Measurements from ENCODE around the gene MAPK4.
"Not testable (repeated sequence)": the region's sequence is repeated elsewhere in the genome, so short reads cannot be mapped to it uniquely, and the experiment has no call there.

MAPK4 gene

GRCh38 chr18:50578651-50579050 is 18.8 kb downstream of the MAPK4 start:
- DNase-seq = no peak

- DNase-seq = no peak
Observed at GRCh38 chr18:50579061-50579774, 19.3 kb downstream of the MAPK4 start.

- DNase-seq = no peak
Observed at GRCh38 chr18:50581517-50581916, 21.6 kb downstream of the MAPK4 start.

GRCh38 chr18:50582500-50582899 is 22.6 kb downstream of the MAPK4 start:
- DNase-seq = no peak

GRCh38 chr18:50586710-50587109 is 26.8 kb downstream of the MAPK4 start:
- DNase-seq = no peak

GRCh38 chr18:50590593-50590992 is 30.7 kb downstream of the MAPK4 start:
- no peak for DNase-seq

GRCh38 chr18:50594012-50594411 is 34.1 kb downstream of the MAPK4 start:
- DNase-seq = no peak

- no peak for DNase-seq
Observed at GRCh38 chr18:50594942-50595341, 35.1 kb downstream of the MAPK4 start.

GRCh38 chr18:50602466-50602865 is 42.6 kb downstream of the MAPK4 start:
- DNase-seq = no peak

GRCh38 chr18:50606609-50607008 is 46.7 kb downstream of the MAPK4 start:
- no peak for DNase-seq

GRCh38 chr18:50607378-50607926 is 47.6 kb downstream of the MAPK4 start:
- DNase-seq = no peak

GRCh38 chr18:50609171-50609570 is 49.3 kb downstream of the MAPK4 start:
- DNase-seq = not testable (repeated sequence)

GRCh38 chr18:50610349-50610748 is 50.5 kb downstream of the MAPK4 start:
- peak; percentile 16 for DNase-seq

GRCh38 chr18:50611529-50611941 is 51.6 kb downstream of the MAPK4 start:
- no peak for DNase-seq

- DNase-seq = no peak
Observed at GRCh38 chr18:50614838-50615237, 55.0 kb downstream of the MAPK4 start.

GRCh38 chr18:50616484-50617048 is 56.7 kb downstream of the MAPK4 start:
- DNase-seq = no peak

- DNase-seq = no peak
Observed at GRCh38 chr18:50619861-50620275, 60.0 kb downstream of the MAPK4 start.

- no peak for DNase-seq
Observed at GRCh38 chr18:50620319-50620718, 60.4 kb downstream of the MAPK4 start.

GRCh38 chr18:50621366-50621765 is 61.5 kb downstream of the MAPK4 start:
- DNase-seq = no peak

- no peak for DNase-seq
Observed at GRCh38 chr18:50622320-50622719, 62.4 kb downstream of the MAPK4 start.

- no peak for DNase-seq
Observed at GRCh38 chr18:50622865-50623393, 63.0 kb downstream of the MAPK4 start.

- DNase-seq = no peak
Observed at GRCh38 chr18:50623694-50624352, 63.9 kb downstream of the MAPK4 start.

- DNase-seq = no peak
Observed at GRCh38 chr18:50624981-50625380, 65.1 kb downstream of the MAPK4 start.

GRCh38 chr18:50626317-50626716 is 66.4 kb downstream of the MAPK4 start:
- DNase-seq = no peak

Data from activated CD4-positive, alpha-beta T cell treated with anti-CD3 and anti-CD28 coated beads, Interleukin-2, Interleukin-6, amounts not matched to agents 100 ng/mL and 50 ng/mL, durations not matched to agents 16 hours and 8 hours (primary cell).